HepG2 (cell line): ENCODE measurements around the gene DYNLL2. TPM values are rescaled to one million over a fixed set of nuclear protein-coding genes. Genes with fewer than 3 reads are reported as not detected.

Experiments used
- ATAC-seq: fragments of 200-7000 bp; cut with Tn5 transposase; 3 replicates; pipeline ENCODE4 v1.9.1; 2020; ENCODE audit warnings: mild to moderate bottlenecking, moderate library complexity
- BruUV-seq: library from RNA; stranded (reverse); fragments of 400-500 nt; replicated peaks from 2 replicates; lab custom pipeline; 2021; lab: Mats Ljungman, UMichigan
- CTCF ChIA-PET: fragments of 300-600 bp; formaldehyde crosslinking; extraction: SDS; loops from one replicate; lab custom pipeline; 2021; ENCODE audit warnings: low total read pairs, inconsistent platforms, low intra/inter-chr PET ratio; lab: Yijun Ruan, JAX
- POLR2A ChIA-PET: fragments of 350-600 bp; sonication (Branson Sonifier 250); formaldehyde crosslinking; loops from one replicate; lab custom pipeline; 2020; ENCODE audit warnings: antibody characterized with exemption, inconsistent platforms; lab: Yijun Ruan, JAX
- DNase-seq: peaks from one replicate; pipeline ENCODE4 v3.0.0-alpha.2; 2015; ENCODE audit warnings: low spot score
- FAIRE-seq: peaks from 3 replicates; lab custom pipeline; 2011; peaks lifted over from hg19 to GRCh38; lab: Jason Lieb, UNC
- H2AFZ ChIP-seq: one replicate; pipeline ENCODE4 v1.6.1; 2011; ENCODE audit warnings: low read length, inconsistent platforms
- H3K27ac ChIP-seq: fragments of 300-600 bp; 3 replicates; pipeline ENCODE4 v1.8.0; 2011; ENCODE audit warnings: mixed run types, mild to moderate bottlenecking, mixed read lengths, low read length, inconsistent platforms; ENCODE audit not compliant: insufficient read depth; ENCODE audit errors: extremely low read length
- H3K27me3 ChIP-seq, 2 experiments: fragments of 200-600 bp in 1 of 2; 2 replicates in 1 of 2; 3 replicates in 1 of 2; pipeline versions ENCODE4 v1.6.0 to v1.8.0; 2011; ENCODE audit warnings: low read length in 2 of 2, mild to moderate bottlenecking in 2 of 2, moderate library complexity in 2 of 2, inconsistent platforms in 1 of 2; ENCODE audit not compliant: insufficient read depth in 2 of 2, control insufficient read depth in 1 of 2
- H3K36me3 ChIP-seq, 2 experiments: fragments of 200-600 bp in 1 of 2; replicated peaks in 1 of 2; 2 replicates in 1 of 2; 3 replicates in 1 of 2; pipeline versions ENCODE4 v1.5.1 to v1.8.0; 2011; ENCODE audit warnings: low read length in 2 of 2, inconsistent platforms in 1 of 2; ENCODE audit not compliant: insufficient read depth in 2 of 2, control insufficient read depth in 1 of 2
- H3K4me1 ChIP-seq: 2 replicates; pipeline ENCODE4 v1.5.1; 2012; ENCODE audit warnings: low read length, inconsistent platforms; ENCODE audit not compliant: insufficient read depth
- H3K4me2 ChIP-seq: 2 replicates; pipeline ENCODE4 v1.6.0; 2011; ENCODE audit warnings: low read depth, low read length, inconsistent platforms
- H3K4me3 ChIP-seq, 3 experiments: fragments of 200-600 bp in 1 of 3; sonication (generic), shearing (Covaris generic) in 1 of 3; replicated peaks in 1 of 3; 2 replicates each; pipeline ENCODE4 v1.5.1; 2011 to 2016; ENCODE audit warnings: low read length in 3 of 3, inconsistent platforms in 2 of 3, low read depth in 2 of 3, mild to moderate bottlenecking in 2 of 3, control low read depth in 1 of 3, mixed read lengths in 1 of 3; ENCODE audit not compliant: insufficient read depth in 1 of 3
- H3K79me2 ChIP-seq: one replicate; pipeline ENCODE4 v1.6.1; 2011; ENCODE audit warnings: low read length, inconsistent platforms; ENCODE audit not compliant: insufficient read depth
- H3K9ac ChIP-seq: 2 replicates; pipeline ENCODE4 v1.6.0; 2011; ENCODE audit warnings: mild to moderate bottlenecking, low read depth, low read length, inconsistent platforms; ENCODE audit not compliant: insufficient read depth
- H3K9me3 ChIP-seq: 2 replicates; pipeline ENCODE4 v1.5.1; 2012; ENCODE audit warnings: mild to moderate bottlenecking, low read length
- H4K20me1 ChIP-seq: 2 replicates; pipeline ENCODE4 v1.6.0; 2011; ENCODE audit warnings: inconsistent platforms, mild to moderate bottlenecking, low read length, moderate library complexity; ENCODE audit not compliant: insufficient read depth
- ARID3A ChIP-seq: IDR thresholded peaks from 2 replicates; pipeline ENCODE4 v1.6.1; 2012; ENCODE audit warnings: low read depth, low read length, improper control_type of control experiment
- CTCF ChIP-seq: sonication (generic); formaldehyde crosslinking; IDR thresholded peaks from 2 replicates; pipeline ENCODE4 v1.5.0; 2020; ENCODE audit warnings: mild to moderate bottlenecking, missing genetic modification reagents, moderate library complexity
- HES4 ChIP-seq: sonication (generic); formaldehyde crosslinking; IDR thresholded peaks from 2 replicates; pipeline ENCODE4 v1.9.0; 2021; ENCODE audit warnings: mild to moderate bottlenecking, missing genetic modification reagents, borderline replicate concordance
- MED13 ChIP-seq: sonication (generic); formaldehyde crosslinking; IDR thresholded peaks from 2 replicates; pipeline ENCODE4 v1.5.0; 2020; ENCODE audit warnings: missing genetic modification reagents
- MIER2 ChIP-seq: IDR thresholded peaks from 2 replicates; pipeline ENCODE4 v1.6.1; 2016; ENCODE audit warnings: missing biosample characterization, missing genetic modification reagents
- NFIB ChIP-seq: sonication (generic); formaldehyde crosslinking; IDR thresholded peaks from 2 replicates; pipeline ENCODE4 v1.9.0; 2021; ENCODE audit warnings: missing genetic modification reagents, mild to moderate bottlenecking, borderline replicate concordance
- PHF21A ChIP-seq: sonication (generic); formaldehyde crosslinking; IDR thresholded peaks from 2 replicates; pipeline ENCODE4 v1.5.0; 2020; ENCODE audit warnings: mild to moderate bottlenecking, missing genetic modification reagents
- SKI ChIP-seq: fragments of 450-650 bp; IDR thresholded peaks from one replicate; pipeline ENCODE4 v1.6.1; 2018; ENCODE audit warnings: mild to moderate bottlenecking; ENCODE audit not compliant: partially characterized antibody
- SNRNP70 ChIP-seq: fragments of 200-400 bp; formaldehyde crosslinking; IDR thresholded peaks from 2 replicates; pipeline ENCODE4 v1.6.1; 2017; ENCODE audit warnings: mild to moderate bottlenecking, low read depth, low read length, moderate library complexity
- STAG1 ChIP-seq: sonication (generic); formaldehyde crosslinking; IDR thresholded peaks from 2 replicates; pipeline ENCODE4 v1.4.0; 2020; ENCODE audit warnings: missing genetic modification reagents
- STAT5B ChIP-seq: sonication (generic); formaldehyde crosslinking; IDR thresholded peaks from 2 replicates; pipeline ENCODE4 v1.4.0; 2020; ENCODE audit warnings: missing genetic modification reagents
- TCF7 ChIP-seq: sonication (generic); IDR thresholded peaks from 2 replicates; pipeline ENCODE4 v1.6.1; 2016; ENCODE audit warnings: antibody characterized with exemption, low read depth
- THAP8 ChIP-seq: sonication (generic); formaldehyde crosslinking; IDR thresholded peaks from 2 replicates; pipeline ENCODE4 v1.5.1; 2020; ENCODE audit warnings: missing genetic modification reagents, mild to moderate bottlenecking, borderline replicate concordance
- WIZ ChIP-seq: sonication (generic); formaldehyde crosslinking; IDR thresholded peaks from 2 replicates; pipeline ENCODE4 v1.5.1; 2020; ENCODE audit warnings: mild to moderate bottlenecking, missing genetic modification reagents
- YY1 ChIP-seq: IDR thresholded peaks from 2 replicates; pipeline ENCODE4 v1.6.1; 2011; ENCODE audit warnings: low read length, low read depth, moderate library complexity, mild to moderate bottlenecking; ENCODE audit not compliant: insufficient read depth, insufficient replicate concordance
- ZBTB4 ChIP-seq: sonication (generic); formaldehyde crosslinking; IDR thresholded peaks from 2 replicates; pipeline ENCODE4 v1.4.0; 2020; ENCODE audit warnings: missing genetic modification reagents, mild to moderate bottlenecking, borderline replicate concordance
- ZFP41 ChIP-seq: sonication (generic); formaldehyde crosslinking; IDR thresholded peaks from 2 replicates; pipeline ENCODE4 v1.4.0; 2020; ENCODE audit warnings: mild to moderate bottlenecking, missing genetic modification reagents, borderline replicate concordance
- ZNF354B ChIP-seq: sonication (generic); formaldehyde crosslinking; IDR thresholded peaks from 2 replicates; pipeline ENCODE4 v1.8.0; 2022; ENCODE audit warnings: mild to moderate bottlenecking, missing genetic modification reagents
- WGBS: methylation state at CpG from one replicate; pipeline ENCODE4 v1.1.6; 2017; ENCODE audit warnings: low lambda C conversion rate; 5-methylcytosine and 5-hydroxymethylcytosine counted together
- in situ Hi-C: cut with HindIII; loops from 2 replicates; pipeline ENCODE4 v1.10.0; 2017; ENCODE audit warnings: low pct_unique_long_range_greater_than_20kb; ENCODE audit not compliant: extremely low pct_ligation_motif_present
- intact Hi-C: fragments of 100-400 bp; cut with micrococcal nuclease; formaldehyde crosslinking; loops from one replicate; pipeline ENCODE4 v1.10.0; 2022; ENCODE audit not compliant: unreplicated experiment
- polyA plus RNA-seq, 8 experiments: library from polyadenylated mRNA; depleted of rRNA in 3 of 8; stranded (reverse) in 7 of 8; unstranded in 1 of 8; fragments of >200 nt; fragmentation: Illumina TruSeq in 4 of 8; extraction: Trizol in 4 of 8; gene quantifications; 2 replicates each; pipeline versions ENCODE4 v1.2.1 to v1.2.3, GENCODE V29; 2011 to 2016; ENCODE audit warnings: low read depth in 4 of 8, missing spikeins in 1 of 8, mixed read lengths in 1 of 8; ENCODE audit not compliant: insufficient read depth in 1 of 8
- total RNA-seq, 5 experiments: library from RNA; depleted of rRNA; stranded (reverse); fragments of >200 nt; fragmentation: Illumina TruSeq; extraction: Trizol; gene quantifications; 2 replicates each; pipeline ENCODE4 v1.2.3, GENCODE V29; 2016; ENCODE audit warnings: low read depth in 1 of 5

DYNLL2 gene
- total and polyA plus RNA-seq, 2 of the 13 experiments (the other 11 are each of a cell fraction or from before 2014, with no cell fraction given): 9.5 to 29.0 TPM

- POLR2A ChIA-PET: no interaction called here
- no TSS peak for BruUV-seq
- Histone ChIP-seq H3K9me3 (no peaks in the 10 kb centered on the region), H3K4me3 (no peak overlapping the region), H4K20me1 (no peaks in the 10 kb centered on the region), H3K36me3 (no peaks in the 10 kb centered on the region), H3K4me2 (no peak overlapping the region), H3K4me1 (no peaks in the 10 kb centered on the region), H3K9ac (no peak overlapping the region), H3K27ac (no peak overlapping the region), H3K27me3 (peaks cover 0 to 8% of the 10 kb centered on the region in 2 experiments; a peak in 3 of 5 replicates), H3K79me2 (no peaks in the 10 kb centered on the region), H2AFZ (no peak overlapping the region)
- intact Hi-C loops: loop anchor here (1.0 kb wide), 1 partner anchor 50 kb away; no protein-coding TSS in a partner anchor
- ATAC-seq (peak; percentile 57; the same call in 2 of the 3 replicates), FAIRE-seq (peak; percentile 84), DNase-seq (peak; percentile 56)
- CTCF ChIA-PET: no interaction called here
- WGBS: 3% methylated on average over 5 of the region's 5 CpGs
- in situ Hi-C loops: no loop called here
- TF ChIP-seq CTCF (CRISPR knock-in tag): peak; percentile 50
- no peak for TF ChIP-seq STAT5B (CRISPR knock-in tag)
- no peak for TF ChIP-seq ZFP41 (CRISPR knock-in tag)
- no peak for TF ChIP-seq MED13 (CRISPR knock-in tag)
- TF ChIP-seq SNRNP70: no peak
- no peak for TF ChIP-seq NFIB (CRISPR knock-in tag)
- TF ChIP-seq ZNF354B (CRISPR knock-in tag): no peak
- no peak for TF ChIP-seq SKI
- TF ChIP-seq ZBTB4 (CRISPR knock-in tag): no peak
- TF ChIP-seq STAG1 (CRISPR knock-in tag): peak; percentile 46
- peak; percentile 88 for TF ChIP-seq MIER2 (CRISPR knock-in tag)
- TF ChIP-seq THAP8 (CRISPR knock-in tag): no peak
- TF ChIP-seq WIZ: no peak
- TF ChIP-seq ARID3A: no peak
- TF ChIP-seq YY1: peak; percentile 69
- no peak for TF ChIP-seq TCF7
- no peak for TF ChIP-seq HES4 (CRISPR knock-in tag)
- TF ChIP-seq PHF21A (CRISPR knock-in tag): no peak
Measured at GRCh38 chr17:58121925-58122324, 38.7 kb downstream of the DYNLL2 start.
